HepG2 (cell line): ENCODE data around the gene SDK2. TPM values are rescaled to one million over a fixed set of nuclear protein-coding genes. Genes with fewer than 3 reads are reported as not detected.

Experiments
- ATAC-seq: fragments of 200-7000 bp; cut with Tn5 transposase; 3 replicates; pipeline ENCODE4 v1.9.1; 2020; ENCODE audit warnings: mild to moderate bottlenecking, moderate library complexity
- BruUV-seq: library from RNA; stranded (reverse); fragments of 400-500 nt; replicated peaks from 2 replicates; lab custom pipeline; 2021; lab: Mats Ljungman, UMichigan
- CTCF ChIA-PET: fragments of 300-600 bp; formaldehyde crosslinking; extraction: SDS; loops from one replicate; lab custom pipeline; 2021; ENCODE audit warnings: low total read pairs, inconsistent platforms, low intra/inter-chr PET ratio; lab: Yijun Ruan, JAX
- POLR2A ChIA-PET: fragments of 350-600 bp; sonication (Branson Sonifier 250); formaldehyde crosslinking; loops from one replicate; lab custom pipeline; 2020; ENCODE audit warnings: antibody characterized with exemption, inconsistent platforms; lab: Yijun Ruan, JAX
- DNase-seq: peaks from one replicate; pipeline ENCODE4 v3.0.0-alpha.2; 2015; ENCODE audit warnings: low spot score
- FAIRE-seq: peaks from 3 replicates; lab custom pipeline; 2011; peaks lifted over from hg19 to GRCh38; lab: Jason Lieb, UNC
- H2AFZ ChIP-seq: one replicate; pipeline ENCODE4 v1.6.1; 2011; ENCODE audit warnings: low read length, inconsistent platforms
- H3K27ac ChIP-seq: fragments of 300-600 bp; 3 replicates; pipeline ENCODE4 v1.8.0; 2011; ENCODE audit warnings: mixed run types, mild to moderate bottlenecking, mixed read lengths, low read length, inconsistent platforms; ENCODE audit not compliant: insufficient read depth; ENCODE audit errors: extremely low read length
- H3K27me3 ChIP-seq, 2 experiments: fragments of 200-600 bp in 1 of 2; 2 replicates in 1 of 2; 3 replicates in 1 of 2; pipeline versions ENCODE4 v1.6.0 to v1.8.0; 2011; ENCODE audit warnings: low read length in 2 of 2, mild to moderate bottlenecking in 2 of 2, moderate library complexity in 2 of 2, inconsistent platforms in 1 of 2; ENCODE audit not compliant: insufficient read depth in 2 of 2, control insufficient read depth in 1 of 2
- H3K36me3 ChIP-seq, 2 experiments: fragments of 200-600 bp in 1 of 2; replicated peaks in 1 of 2; 2 replicates in 1 of 2; 3 replicates in 1 of 2; pipeline versions ENCODE4 v1.5.1 to v1.8.0; 2011; ENCODE audit warnings: low read length in 2 of 2, inconsistent platforms in 1 of 2; ENCODE audit not compliant: insufficient read depth in 2 of 2, control insufficient read depth in 1 of 2
- H3K4me1 ChIP-seq: 2 replicates; pipeline ENCODE4 v1.5.1; 2012; ENCODE audit warnings: low read length, inconsistent platforms; ENCODE audit not compliant: insufficient read depth
- H3K4me2 ChIP-seq: 2 replicates; pipeline ENCODE4 v1.6.0; 2011; ENCODE audit warnings: low read depth, low read length, inconsistent platforms
- H3K4me3 ChIP-seq, 3 experiments: fragments of 200-600 bp in 1 of 3; sonication (generic), shearing (Covaris generic) in 1 of 3; replicated peaks in 1 of 3; 2 replicates each; pipeline ENCODE4 v1.5.1; 2011 to 2016; ENCODE audit warnings: low read length in 3 of 3, inconsistent platforms in 2 of 3, low read depth in 2 of 3, mild to moderate bottlenecking in 2 of 3, control low read depth in 1 of 3, mixed read lengths in 1 of 3; ENCODE audit not compliant: insufficient read depth in 1 of 3
- H3K79me2 ChIP-seq: one replicate; pipeline ENCODE4 v1.6.1; 2011; ENCODE audit warnings: low read length, inconsistent platforms; ENCODE audit not compliant: insufficient read depth
- H3K9ac ChIP-seq: 2 replicates; pipeline ENCODE4 v1.6.0; 2011; ENCODE audit warnings: mild to moderate bottlenecking, low read depth, low read length, inconsistent platforms; ENCODE audit not compliant: insufficient read depth
- H3K9me3 ChIP-seq: 2 replicates; pipeline ENCODE4 v1.5.1; 2012; ENCODE audit warnings: mild to moderate bottlenecking, low read length
- H4K20me1 ChIP-seq: 2 replicates; pipeline ENCODE4 v1.6.0; 2011; ENCODE audit warnings: inconsistent platforms, mild to moderate bottlenecking, low read length, moderate library complexity; ENCODE audit not compliant: insufficient read depth
- ATM ChIP-seq: fragments of 450-650 bp; IDR thresholded peaks from 2 replicates; pipeline ENCODE4 v1.7.1; 2017; ENCODE audit warnings: mild to moderate bottlenecking, borderline replicate concordance
- CAMTA2 ChIP-seq: sonication (generic); formaldehyde crosslinking; IDR thresholded peaks from 2 replicates; pipeline ENCODE4 v1.4.0; 2020; ENCODE audit warnings: mild to moderate bottlenecking, missing genetic modification reagents, borderline replicate concordance
- ZBTB14 ChIP-seq: sonication (generic); formaldehyde crosslinking; IDR thresholded peaks from 2 replicates; pipeline ENCODE4 v1.4.0; 2020; ENCODE audit warnings: missing genetic modification reagents
- ZBTB33 ChIP-seq: sonication (generic); formaldehyde crosslinking; IDR thresholded peaks from 2 replicates; pipeline ENCODE4 v1.4.0; 2020; ENCODE audit warnings: missing genetic modification reagents
- ZNF768 ChIP-seq: sonication (generic); formaldehyde crosslinking; IDR thresholded peaks from 2 replicates; pipeline ENCODE4 v1.4.0; 2020; ENCODE audit warnings: missing genetic modification reagents
- WGBS: methylation state at CpG from one replicate; pipeline ENCODE4 v1.1.6; 2017; ENCODE audit warnings: low lambda C conversion rate; 5-methylcytosine and 5-hydroxymethylcytosine counted together
- in situ Hi-C: cut with HindIII; loops from 2 replicates; pipeline ENCODE4 v1.10.0; 2017; ENCODE audit warnings: low pct_unique_long_range_greater_than_20kb; ENCODE audit not compliant: extremely low pct_ligation_motif_present
- intact Hi-C: fragments of 100-400 bp; cut with micrococcal nuclease; formaldehyde crosslinking; loops from one replicate; pipeline ENCODE4 v1.10.0; 2022; ENCODE audit not compliant: unreplicated experiment
- polyA plus RNA-seq, 8 experiments: library from polyadenylated mRNA; depleted of rRNA in 3 of 8; stranded (reverse) in 7 of 8; unstranded in 1 of 8; fragments of >200 nt; fragmentation: Illumina TruSeq in 4 of 8; extraction: Trizol in 4 of 8; gene quantifications; 2 replicates each; pipeline versions ENCODE4 v1.2.1 to v1.2.3, GENCODE V29; 2011 to 2016; ENCODE audit warnings: low read depth in 4 of 8, missing spikeins in 1 of 8, mixed read lengths in 1 of 8; ENCODE audit not compliant: insufficient read depth in 1 of 8
- total RNA-seq, 5 experiments: library from RNA; depleted of rRNA; stranded (reverse); fragments of >200 nt; fragmentation: Illumina TruSeq; extraction: Trizol; gene quantifications; 2 replicates each; pipeline ENCODE4 v1.2.3, GENCODE V29; 2016; ENCODE audit warnings: low read depth in 1 of 5

SDK2 gene
- total and polyA plus RNA-seq, 2 of the 13 experiments (the other 11 are each of a cell fraction or from before 2014, with no cell fraction given), result not detected

GRCh38 chr17:73419051-73419450, 225.2 kb downstream of the SDK2 start:
- no peak overlapping the region for H2AFZ ChIP-seq
- DNase-seq (no peak), ATAC-seq (no peak), FAIRE-seq (no peak)
- H3K4me2 ChIP-seq, result no peak overlapping the region
- BruUV-seq, result no TSS peak
- H4K20me1 ChIP-seq, result no peaks in the 10 kb centered on the region
- ChIA-PET CTCF (no interaction called here), POLR2A (no interaction called here)
- H3K4me1 ChIP-seq, result no peaks in the 10 kb centered on the region
- peaks cover 7 to 40% of the 10 kb centered on the region in 2 experiments for H3K27me3 ChIP-seq
- H3K27ac ChIP-seq, result no peak overlapping the region
- intact Hi-C loops (no loop called here), in situ Hi-C loops (no loop called here)
- H3K36me3 ChIP-seq, result no peaks in the 10 kb centered on the region
- H3K9me3 ChIP-seq, result no peaks in the 10 kb centered on the region
- H3K79me2 ChIP-seq, result no peaks in the 10 kb centered on the region
- H3K9ac ChIP-seq, result no peak overlapping the region
- no peak overlapping the region for H3K4me3 ChIP-seq
- WGBS, result 61% methylated on average over 10 of the region's 10 CpGs
- TF ChIP-seq CAMTA2 (CRISPR knock-in tag) (no peak), ZNF768 (peak; percentile 47; the same call in 1 of the 2 replicates)

GRCh38 chr17:73415782-73416181, 228.5 kb downstream of the SDK2 start:
- Histone ChIP-seq H2AFZ (no peak overlapping the region), H3K9me3 (no peaks in the 10 kb centered on the region), H3K4me3 (no peak overlapping the region), H3K79me2 (no peaks in the 10 kb centered on the region), H3K4me2 (no peak overlapping the region), H3K36me3 (no peaks in the 10 kb centered on the region), H3K27me3 (peaks cover 4 to 39% of the 10 kb centered on the region in 2 experiments; a peak in 4 of 5 replicates), H3K4me1 (0 out of 2 replicates have a peak, but pooled peaks cover 6% of the 10 kb centered on the region), H3K27ac (no peak overlapping the region), H3K9ac (no peak overlapping the region), H4K20me1 (no peaks in the 10 kb centered on the region)
- BruUV-seq, result no TSS peak
- DNase-seq (no peak), FAIRE-seq (no peak), ATAC-seq (no peak)
- in situ Hi-C loops (no loop called here), intact Hi-C loops (no loop called here)
- ChIA-PET CTCF (no interaction called here), POLR2A (interaction anchor here (0.7 kb wide), 1 partner anchor 184 kb away, joined by 4 read pairs; no protein-coding TSS in a partner anchor)
- TF ChIP-seq ZBTB33 (CRISPR knock-in tag), result peak; percentile 86
- no peak for TF ChIP-seq ATM
- no peak for TF ChIP-seq ZBTB14
- WGBS, result 60% methylated on average over 13 of the region's 15 CpGs
